Astrocyte of the hippocampus (primary cell): Measurements from ENCODE around the gene CDH13.
A peak's percentile ranks its signal among the peaks of the same experiment; 100 is the strongest.

Experiments
- DNase-seq: peaks from one replicate; pipeline ENCODE4 v3.0.0; 2011; ENCODE audit warnings: low read depth, low spot score

CDH13 gene

GRCh38 chr16:82651921-82652601 lies 25.3 kb downstream of the CDH13 start:
- no peak for DNase-seq

- no peak for DNase-seq
Observed at GRCh38 chr16:82652826-82653225, 26.1 kb downstream of the CDH13 start.

GRCh38 chr16:82653550-82654511 lies 27.1 kb downstream of the CDH13 start:
- DNase-seq: peak; percentile 89

DNA sequence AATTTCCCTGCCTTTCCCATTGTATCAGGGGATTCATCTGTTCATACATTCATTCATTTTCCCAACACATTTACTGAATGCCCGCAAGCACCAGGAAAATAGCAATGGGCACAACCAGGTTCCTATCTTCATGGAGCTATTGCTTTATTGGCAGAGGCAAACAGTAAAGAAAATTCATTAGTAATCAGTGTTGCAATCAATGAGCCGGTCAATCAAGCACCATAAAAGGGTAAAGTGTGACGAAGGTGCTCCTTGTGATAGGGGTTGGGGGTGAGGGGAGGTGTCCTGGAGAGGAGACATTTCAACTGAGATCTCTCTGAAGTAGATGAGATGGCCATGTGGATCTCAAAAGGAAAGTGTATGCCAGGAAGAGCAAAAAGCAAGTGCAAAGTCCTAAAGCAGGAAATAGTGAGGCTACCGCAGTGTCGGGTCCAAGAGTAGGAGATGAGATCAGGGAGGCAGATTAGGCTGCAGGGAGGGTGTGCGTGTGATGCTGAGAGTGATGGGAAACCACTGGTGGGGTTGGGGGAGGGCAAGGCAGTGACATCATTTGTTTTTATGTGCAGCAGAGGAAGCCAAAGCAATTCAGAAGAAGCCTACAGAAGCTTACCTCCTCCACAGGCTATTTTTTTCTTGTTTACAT lies 28.4 kb downstream of the CDH13 start:
- peak; percentile 77 for DNase-seq

DNA sequence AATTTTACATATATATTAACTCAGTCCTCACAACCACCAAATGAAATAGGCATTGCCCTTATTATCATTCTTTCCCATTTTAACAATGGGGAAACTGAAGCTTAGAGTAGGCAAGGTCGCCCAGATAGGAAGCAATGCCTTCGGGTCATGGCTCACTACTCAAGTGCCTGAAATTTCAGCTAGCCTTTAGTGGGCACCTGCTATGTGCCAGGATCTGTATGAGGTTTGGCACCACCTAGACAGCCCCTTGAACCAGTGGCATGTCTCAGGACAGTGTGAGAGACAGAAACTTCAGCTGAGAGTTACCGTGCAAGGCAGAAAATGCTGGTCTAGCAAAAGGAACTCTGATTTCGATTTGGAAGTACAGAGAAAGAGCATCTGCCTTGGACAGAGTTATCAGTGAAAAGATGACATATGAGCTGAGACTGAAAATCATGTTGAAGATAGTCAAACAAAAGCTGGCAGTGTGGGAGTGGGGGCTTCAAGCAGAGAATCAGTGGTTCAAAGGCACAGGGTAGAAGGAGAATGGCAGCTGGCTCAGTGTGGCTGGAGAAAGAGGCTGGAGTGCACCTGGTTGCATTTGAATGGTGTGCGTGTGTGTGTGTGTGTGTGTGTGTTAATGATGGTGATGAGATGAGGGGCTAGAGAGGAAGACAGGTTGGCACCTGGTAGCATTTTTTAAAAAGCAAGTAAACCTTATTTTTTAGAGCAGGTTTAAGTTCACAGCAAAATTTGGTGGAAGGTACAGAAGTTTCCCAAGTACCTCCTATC lies 29.1 kb downstream of the CDH13 start:
- no peak for DNase-seq

GRCh38 chr16:82657239-82657638 lies 30.5 kb downstream of the CDH13 start:
- no peak for DNase-seq

DNA sequence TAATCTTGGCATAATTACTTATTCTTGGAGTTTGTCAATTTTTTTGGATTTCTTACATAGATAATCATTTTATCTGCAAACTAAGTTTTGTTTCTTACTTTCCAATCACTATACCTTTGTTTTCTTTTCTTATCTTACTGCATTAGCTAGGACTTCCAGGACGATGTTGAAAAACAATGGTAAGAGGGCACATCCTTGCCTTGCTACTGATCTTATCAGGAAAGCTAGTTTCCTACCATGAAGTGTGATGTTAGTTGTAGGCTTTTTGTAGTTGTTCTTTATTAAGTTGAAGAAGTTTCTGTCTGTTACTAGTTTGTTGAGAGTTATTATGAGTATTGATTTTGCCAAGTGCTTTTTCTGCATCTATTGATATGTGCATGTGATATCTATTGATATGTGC lies 31.0 kb downstream of the CDH13 start:
- no peak for DNase-seq

DNA sequence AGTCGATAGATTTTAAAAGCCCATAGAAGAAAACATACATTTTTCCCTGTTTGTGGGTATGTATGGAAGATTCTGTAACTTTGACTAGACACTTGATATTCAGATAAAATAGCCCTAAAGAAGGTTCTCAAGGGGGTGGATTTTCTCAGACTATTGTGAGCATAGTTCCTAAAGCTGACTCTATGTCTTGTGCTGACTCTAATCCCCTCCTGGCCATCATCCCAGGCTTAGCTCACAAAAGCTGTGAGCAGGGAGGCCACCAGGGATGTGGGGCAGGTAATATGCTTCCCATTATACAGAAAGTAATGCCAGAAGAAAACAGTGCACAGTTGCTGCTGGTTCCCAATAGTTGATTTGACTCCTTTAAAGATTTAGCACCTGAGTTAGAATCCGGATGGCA lies 32.0 kb downstream of the CDH13 start:
- peak; percentile 36 for DNase-seq

DNA sequence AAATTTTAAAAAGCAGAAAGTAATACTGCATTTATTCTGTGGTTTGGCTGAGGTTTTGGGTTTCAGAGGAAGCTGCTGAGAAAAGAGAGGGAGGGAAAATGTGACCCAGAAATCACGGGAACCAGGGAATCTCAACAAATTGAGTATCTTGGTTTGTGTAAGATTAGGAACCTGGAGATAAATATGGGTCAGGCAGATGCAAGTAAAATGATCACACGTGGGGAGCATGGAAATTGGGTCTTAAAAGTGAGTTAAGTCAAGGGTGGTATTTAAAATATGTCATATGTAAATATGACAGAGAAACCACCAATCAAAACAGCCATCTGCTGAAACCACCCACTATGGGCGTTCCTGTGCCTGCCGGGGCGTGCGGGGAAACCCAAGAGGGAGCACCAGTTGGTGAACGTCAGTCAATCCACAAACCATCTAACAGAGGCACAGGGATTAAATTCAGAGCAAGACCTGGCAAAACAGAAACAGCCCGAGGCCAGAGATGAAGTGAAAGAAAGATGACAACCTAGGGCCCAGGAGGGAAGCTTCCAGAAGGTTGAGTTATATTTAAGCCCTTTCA lies 33.4 kb downstream of the CDH13 start:
- DNase-seq: peak; percentile 33

DNA sequence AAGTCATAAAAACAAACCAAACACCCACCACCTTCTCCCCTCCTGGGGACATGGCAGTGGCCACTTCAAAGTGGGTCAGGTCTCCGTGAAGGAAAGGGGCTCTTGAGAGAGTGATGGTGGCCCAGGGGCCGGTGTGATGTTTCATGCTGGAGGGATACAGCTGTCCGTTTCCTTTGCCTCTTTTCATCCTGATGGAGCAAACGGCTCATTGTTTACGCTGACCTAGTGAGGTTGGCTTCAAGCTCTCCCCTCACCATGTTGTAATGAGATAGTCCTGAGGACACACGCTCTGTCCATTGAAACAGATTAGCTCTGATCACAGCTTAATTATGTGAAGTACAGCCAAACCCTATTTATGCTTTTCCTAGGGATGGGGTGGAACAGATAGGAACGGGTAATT lies 34.2 kb downstream of the CDH13 start:
- no peak for DNase-seq

- DNase-seq: no peak
Observed at GRCh38 chr16:82664181-82664580, 37.4 kb downstream of the CDH13 start.

- DNase-seq: no peak
Observed at GRCh38 chr16:82665025-82665424, 38.3 kb downstream of the CDH13 start.

DNA sequence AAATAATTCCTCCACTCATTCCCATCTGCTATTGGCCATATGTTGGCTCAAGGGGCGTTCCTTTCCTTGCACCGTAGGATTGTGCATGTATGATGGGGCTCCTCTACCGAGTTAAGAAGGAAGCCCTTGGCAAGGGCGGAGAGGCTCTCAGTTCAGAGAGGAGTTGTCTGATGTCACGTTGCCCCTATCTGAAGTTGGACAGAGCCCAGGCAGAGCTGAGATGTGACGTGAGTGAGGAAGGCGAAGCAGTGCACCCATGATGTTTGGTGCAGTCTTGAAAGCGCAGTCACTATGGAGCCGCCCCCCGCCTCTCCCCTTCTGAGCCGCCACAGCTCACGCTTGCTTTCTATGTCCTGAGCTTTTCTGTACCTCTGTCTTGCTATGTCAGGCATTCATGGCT lies 40.7 kb downstream of the CDH13 start:
- no peak for DNase-seq

DNA sequence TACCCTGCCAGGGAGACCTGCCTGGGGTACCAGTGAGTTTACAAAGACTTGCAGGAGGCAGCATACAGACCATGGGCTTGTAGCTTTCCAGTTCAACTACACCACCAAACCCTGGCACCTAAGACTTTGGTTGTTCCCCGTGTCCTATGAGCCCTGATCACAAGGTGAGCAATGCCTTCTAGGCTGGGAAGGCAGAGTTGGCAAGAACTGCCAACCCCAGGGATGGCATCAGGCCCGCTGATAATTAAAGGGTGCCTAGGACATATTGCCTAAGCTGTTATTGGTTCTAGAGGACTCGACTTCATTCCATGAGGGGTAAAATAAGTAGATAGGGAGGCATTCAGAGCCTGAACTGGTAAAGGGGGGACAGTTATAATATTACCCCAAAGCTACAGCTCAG lies 41.3 kb downstream of the CDH13 start:
- DNase-seq: no peak

GRCh38 chr16:82671741-82672140 lies 45.0 kb downstream of the CDH13 start:
- no peak for DNase-seq

- DNase-seq: no peak
Observed at GRCh38 chr16:82672676-82673075, 45.9 kb downstream of the CDH13 start.

GRCh38 chr16:82675300-82675699 lies 48.5 kb downstream of the CDH13 start:
- peak; percentile 58 for DNase-seq

DNA sequence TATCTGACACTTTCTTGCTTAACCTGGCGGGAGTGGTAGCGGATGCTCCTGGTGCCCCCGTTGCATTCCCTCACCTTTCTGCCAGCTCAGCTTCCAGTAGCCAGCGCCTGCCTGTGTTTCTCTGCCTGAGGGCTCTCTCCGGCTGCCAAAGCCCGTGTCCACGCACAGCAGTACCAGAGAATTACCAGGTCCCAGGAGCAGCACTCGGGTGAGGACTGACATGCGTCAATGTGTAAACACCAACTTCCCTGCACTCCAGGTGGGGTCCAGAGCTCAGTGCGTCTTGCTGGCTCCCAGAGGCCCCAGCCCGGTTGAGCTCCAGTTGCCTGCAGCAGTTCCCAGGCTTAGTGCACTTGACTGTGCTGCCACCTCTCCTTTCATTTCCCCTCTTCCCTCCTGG lies 54.8 kb downstream of the CDH13 start:
- no peak for DNase-seq

GRCh38 chr16:82682767-82683166 lies 56.0 kb downstream of the CDH13 start:
- no peak for DNase-seq

DNA sequence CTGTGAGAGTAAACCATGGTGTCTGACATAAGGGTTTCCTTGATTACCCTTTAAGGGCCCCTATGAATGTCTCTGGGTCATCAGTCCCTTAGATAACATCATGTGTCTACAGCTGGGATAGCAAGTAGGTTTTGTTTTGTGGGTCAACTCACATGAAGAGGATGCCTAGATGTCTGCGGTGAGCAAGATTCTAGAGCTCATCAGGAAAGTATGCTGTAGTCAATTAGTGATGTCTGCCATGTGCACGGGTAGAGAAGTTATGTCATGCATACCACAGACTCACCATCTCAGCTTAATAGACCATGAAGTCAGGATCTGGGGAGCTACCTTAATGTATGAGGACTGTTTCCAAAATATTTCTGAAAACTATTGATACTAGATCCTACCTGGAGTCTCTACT lies 57.5 kb downstream of the CDH13 start:
- no peak for DNase-seq

DNA sequence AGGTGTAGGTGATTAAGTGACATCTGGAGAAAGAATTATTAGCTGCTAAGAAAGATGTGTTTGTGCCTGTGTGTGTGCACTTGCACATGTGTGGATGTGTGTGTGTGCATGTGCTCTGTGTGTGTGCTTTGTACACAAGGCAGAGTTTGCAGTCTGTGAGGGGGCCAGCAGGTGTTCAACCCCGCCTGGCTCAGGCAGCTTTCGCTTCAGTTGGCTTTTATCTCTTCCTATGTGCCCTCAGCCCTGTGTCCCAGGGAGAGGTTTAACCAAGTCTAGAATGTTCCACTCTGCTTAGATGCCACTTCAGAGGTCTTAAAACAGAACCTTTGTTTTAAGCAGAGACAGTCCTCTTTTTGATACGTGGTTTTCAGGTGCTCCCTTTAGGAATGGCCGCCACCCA lies 58.8 kb downstream of the CDH13 start:
- no peak for DNase-seq
